ENCODE results near the gene HAPLN2.

HAPLN2 gene

DNA sequence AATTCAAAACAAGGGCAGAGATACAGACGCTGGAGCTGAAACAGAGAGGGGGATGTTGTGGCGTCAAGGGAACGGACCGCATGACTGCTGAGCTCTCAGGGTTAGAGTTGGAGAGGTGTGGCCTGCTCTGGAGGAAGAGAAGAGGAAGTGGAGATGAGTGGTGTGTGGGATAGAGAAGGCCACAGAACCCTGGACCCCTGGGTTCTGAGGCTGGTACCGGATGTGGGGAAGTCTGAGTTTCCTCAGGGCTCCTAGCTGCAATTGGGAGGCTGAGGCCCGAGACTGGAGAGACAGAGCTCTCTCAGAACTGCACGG lies 24.5 kb downstream of the HAPLN2 start:
- TF ChIP-seq CTCF (IDR thresholded peaks at IDR 0.05; ENCODE audit: insufficient read depth, low read length, poor library complexity, severe bottlenecking), result no peak
- no peak for DNase-seq (ENCODE audit: extremely low read depth, insufficient read length)
- Histone ChIP-seq H3K4me3 (replicated peaks; ENCODE audit: low read depth, low read length) (no peak overlapping the region), H3K36me3 (ENCODE audit: control insufficient read depth, insufficient read depth, low read length) (no peaks in the 10 kb centered on the region; the same call in none of the 2 replicates), H3K27me3 (replicated peaks; ENCODE audit: control insufficient read depth, insufficient read depth, low read length) (peaks cover 1% of the 10 kb centered on the region; the same call in 1 of the 2 replicates)

DNA sequence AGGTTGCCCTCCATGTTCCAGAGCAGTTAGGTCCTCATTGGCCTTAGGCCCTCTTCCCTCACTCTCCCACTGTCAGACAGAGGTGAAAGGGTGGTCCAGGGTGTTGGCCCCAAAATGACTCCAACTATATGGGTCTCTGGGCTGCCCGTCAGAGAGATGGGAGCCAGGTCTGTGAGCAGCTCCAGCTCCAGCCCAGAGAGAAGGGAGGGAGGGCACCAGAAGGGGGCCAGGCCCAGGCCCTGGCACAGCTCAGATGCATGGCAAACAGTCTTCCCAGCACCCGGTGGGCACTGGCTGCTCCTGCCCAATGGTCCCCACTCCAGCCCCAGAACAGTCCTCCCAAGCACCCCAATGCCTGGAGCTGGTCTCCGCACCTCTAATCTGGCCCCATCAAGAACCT lies 24.9 kb downstream of the HAPLN2 start:
- Histone ChIP-seq H3K4me3 (replicated peaks; ENCODE audit: low read depth, low read length) (no peak overlapping the region), H3K36me3 (ENCODE audit: control insufficient read depth, insufficient read depth, low read length) (no peaks in the 10 kb centered on the region; the same call in none of the 2 replicates), H3K27me3 (replicated peaks; ENCODE audit: control insufficient read depth, insufficient read depth, low read length) (no peaks in the 10 kb centered on the region; the same call in 1 of the 2 replicates)
- TF ChIP-seq CTCF (IDR thresholded peaks at IDR 0.05; ENCODE audit: insufficient read depth, low read length, poor library complexity, severe bottlenecking), result no peak
- no peak for DNase-seq (ENCODE audit: extremely low read depth, insufficient read length)

GRCh38 chr1:156644640-156645039 lies 25.4 kb downstream of the HAPLN2 start:
- Histone ChIP-seq H3K27me3 (replicated peaks; ENCODE audit: control insufficient read depth, insufficient read depth, low read length) (no peaks in the 10 kb centered on the region; the same call in 1 of the 2 replicates), H3K4me3 (replicated peaks; ENCODE audit: low read depth, low read length) (no peak overlapping the region)

DNA sequence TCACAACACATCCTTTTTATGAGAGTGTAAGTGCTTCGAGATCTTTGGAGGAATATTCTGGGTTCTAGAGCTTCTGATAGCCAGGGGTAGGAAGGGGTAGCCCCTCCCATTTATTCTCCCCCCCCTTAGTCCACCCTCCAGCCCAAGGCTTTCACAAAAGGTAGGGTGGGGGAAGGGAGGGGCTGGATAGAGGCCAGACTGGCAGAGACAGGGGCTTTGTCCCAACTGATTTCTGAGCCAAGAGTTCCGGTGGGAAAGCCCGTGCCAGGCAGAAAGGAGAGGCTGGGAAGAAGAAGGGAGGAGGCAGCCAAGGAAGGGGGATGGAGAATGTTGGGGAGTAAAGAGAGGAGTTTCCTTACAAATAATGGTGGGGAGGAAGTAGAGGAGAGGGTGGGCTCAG lies 25.8 kb downstream of the HAPLN2 start:
- DNase-seq (ENCODE audit: extremely low read depth, insufficient read length), result no peak
- Histone ChIP-seq H3K27me3 (replicated peaks; ENCODE audit: control insufficient read depth, insufficient read depth, low read length) (no peaks in the 10 kb centered on the region; the same call in 1 of the 2 replicates), H3K4me3 (replicated peaks; ENCODE audit: low read depth, low read length) (no peak overlapping the region), H3K36me3 (ENCODE audit: control insufficient read depth, insufficient read depth, low read length) (no peaks in the 10 kb centered on the region; the same call in none of the 2 replicates)
- no peak for TF ChIP-seq CTCF (IDR thresholded peaks at IDR 0.05; ENCODE audit: insufficient read depth, low read length, poor library complexity, severe bottlenecking)

More at GRCh38 chr1:156644640-156645039, 25.4 kb downstream of the HAPLN2 start:
- H3K36me3 ChIP-seq (ENCODE audit: control insufficient read depth, insufficient read depth, low read length), result no peaks in the 10 kb centered on the region; the same call in none of the 2 replicates
- TF ChIP-seq CTCF (IDR thresholded peaks at IDR 0.05; ENCODE audit: insufficient read depth, low read length, poor library complexity, severe bottlenecking), result no peak
- no peak for DNase-seq (ENCODE audit: extremely low read depth, insufficient read length)

DNA sequence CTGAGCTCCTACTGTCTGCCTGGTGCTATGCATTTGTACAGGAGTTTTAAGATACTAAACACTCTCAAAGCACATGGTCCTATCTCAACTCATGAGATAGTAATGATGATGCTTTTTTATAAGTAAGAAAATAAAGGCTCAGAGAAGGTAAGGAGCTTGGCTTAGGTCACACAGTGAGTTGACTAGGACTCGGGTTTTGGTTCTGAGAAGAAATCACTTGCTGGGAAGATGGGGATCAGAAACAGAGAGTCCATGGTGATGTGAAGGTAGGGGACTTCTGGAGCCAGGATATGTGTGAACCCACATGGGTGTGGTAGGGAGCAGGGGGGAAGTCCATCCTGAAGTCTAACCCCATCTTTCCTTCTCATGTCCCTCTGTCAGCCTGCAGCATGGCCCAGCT lies 26.5 kb downstream of the HAPLN2 start:
- Histone ChIP-seq H3K36me3 (ENCODE audit: control insufficient read depth, insufficient read depth, low read length) (no peaks in the 10 kb centered on the region; the same call in none of the 2 replicates), H3K4me3 (replicated peaks; ENCODE audit: low read depth, low read length) (no peak overlapping the region), H3K27me3 (replicated peaks; ENCODE audit: control insufficient read depth, insufficient read depth, low read length) (no peaks in the 10 kb centered on the region; the same call in 1 of the 2 replicates)
- no peak for TF ChIP-seq CTCF (IDR thresholded peaks at IDR 0.05; ENCODE audit: insufficient read depth, low read length, poor library complexity, severe bottlenecking)
- DNase-seq (ENCODE audit: extremely low read depth, insufficient read length), result no peak

- DNase-seq (ENCODE audit: extremely low read depth, insufficient read length), result no peak
- no peaks in the 10 kb centered on the region; the same call in none of the 2 replicates for H3K36me3 ChIP-seq (ENCODE audit: control insufficient read depth, insufficient read depth, low read length)
- no peak overlapping the region for H3K4me3 ChIP-seq (replicated peaks; ENCODE audit: low read depth, low read length)
- no peaks in the 10 kb centered on the region; the same call in 1 of the 2 replicates for H3K27me3 ChIP-seq (replicated peaks; ENCODE audit: control insufficient read depth, insufficient read depth, low read length)
- no peak for TF ChIP-seq CTCF (IDR thresholded peaks at IDR 0.05; ENCODE audit: insufficient read depth, low read length, poor library complexity, severe bottlenecking)
Measured at GRCh38 chr1:156646738-156647211, 27.6 kb downstream of the HAPLN2 start.
